ENCODE results near the gene FGD2. TPM values are rescaled to one million over a fixed set of nuclear protein-coding genes. Genes with fewer than 3 reads are reported as not detected.

The FGD2 gene
- total and polyA plus RNA-seq, 2 donors (not counting 3 experiments of a cell fraction or from before 2014, with no cell fraction given), result not detected

DNA sequence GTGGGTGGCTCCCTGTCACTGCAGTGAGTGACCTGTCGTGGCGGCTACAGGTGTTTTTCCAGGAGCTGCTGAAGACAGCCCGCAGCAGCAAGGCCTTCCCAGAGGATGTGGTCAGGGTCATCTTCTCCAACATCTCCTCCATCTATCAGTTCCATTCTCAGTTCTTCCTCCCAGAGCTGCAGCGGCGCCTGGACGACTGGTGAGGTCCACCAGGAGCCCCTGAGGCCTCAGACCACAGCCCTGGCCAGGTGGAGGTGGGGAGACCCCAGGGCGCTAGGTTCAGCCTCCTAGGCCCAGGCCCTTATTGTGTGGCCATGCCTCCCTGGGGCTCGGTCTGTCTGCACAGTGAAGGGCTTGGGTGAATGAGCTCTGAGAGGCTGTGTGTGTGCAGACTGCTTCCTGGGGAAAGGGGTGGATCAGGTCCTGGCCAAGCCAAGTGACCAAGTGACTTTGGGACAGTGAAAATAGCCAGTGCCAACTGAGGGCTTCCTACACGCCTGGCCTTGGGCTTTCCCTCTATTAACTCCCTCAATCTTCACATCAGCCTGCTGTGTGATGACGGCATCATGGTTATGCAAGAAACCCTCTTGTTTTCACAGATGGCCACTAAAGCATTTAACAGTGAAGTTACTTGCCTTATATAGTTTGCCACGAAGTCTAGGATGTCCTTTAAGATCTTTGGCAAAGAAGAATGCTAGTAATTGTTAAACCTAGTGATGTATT is 6.4 kb downstream of the FGD2 start:
- H3K9me1 ChIP-seq (replicated peaks; ENCODE audit: control insufficient read depth, extremely low read depth, insufficient read depth, low read length), result no peaks in the 10 kb centered on the region
- no TSS peak for BruUV-seq (replicated peaks)
- no peak overlapping the region for H3K9ac ChIP-seq (replicated peaks; ENCODE audit: extremely low read depth, insufficient read depth, low read length)
- H3K27me3 ChIP-seq (ENCODE audit: control insufficient read depth in 2 of 2, insufficient read depth in 2 of 2, low read length in 2 of 2), result no peaks in the 10 kb centered on the region
- ChIA-PET CTCF (interaction anchor here (0.7 to 1.0 kb wide), 2 partner anchors 137 to 199 kb away, joined by 3 read pairs; partner anchors contain the start of gene PPIL1), POLR2A (no interaction called here)
- no peak overlapping the region for H3K27ac ChIP-seq (ENCODE audit: insufficient read depth, low read depth, low read length)
- FAIRE-seq, result no peak
- H3K9me3 ChIP-seq (replicated peaks; ENCODE audit: control insufficient read depth, insufficient read depth, low read length), result no peaks in the 10 kb centered on the region
- intact Hi-C loops (cut with micrococcal nuclease), result no loop called here
- H3K4me3 ChIP-seq (replicated peaks in 1 of 3; ENCODE audit: insufficient read depth in 1 of 3, low read depth in 1 of 3, low read length in 3 of 3), result no peak overlapping the region
- dilution Hi-C loops (cut with MboI; ENCODE audit: extremely low pct_ligation_motif_present, low sequenced_read_pairs), result no loop called here
- no peak overlapping the region for H3K4me2 ChIP-seq (ENCODE audit: insufficient read depth, low read length)
- H3K79me2 ChIP-seq (ENCODE audit: control insufficient read depth, insufficient read depth, low read length), result no peaks in the 10 kb centered on the region
- H3K4me1 ChIP-seq (ENCODE audit: control insufficient read depth, extremely low read depth, insufficient read depth, low read length), result no peaks in the 10 kb centered on the region
- TF ChIP-seq, protein P1, sequence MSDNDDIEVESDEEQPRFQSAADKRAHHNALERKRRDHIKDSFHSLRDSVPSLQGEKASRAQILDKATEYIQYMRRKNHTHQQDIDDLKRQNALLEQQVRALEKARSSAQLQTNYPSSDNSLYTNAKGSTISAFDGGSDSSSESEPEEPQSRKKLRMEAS (IDR thresholded peaks at IDR 0.05; ENCODE audit: insufficient read depth, insufficient read length), result no peak
- TF ChIP-seq POLR2A (IDR thresholded peaks at IDR 0.05; ENCODE audit: low read depth, low read length) (no peak), POLR2AphosphoS5 (IDR thresholded peaks at IDR 0.05; ENCODE audit: insufficient read depth, low read depth, low read length) (no peak), EZH2 (IDR thresholded peaks at IDR 0.05; ENCODE audit: borderline replicate concordance, low read depth, low read length, severe bottlenecking) (no peak)
- TF ChIP-seq, protein P2, sequence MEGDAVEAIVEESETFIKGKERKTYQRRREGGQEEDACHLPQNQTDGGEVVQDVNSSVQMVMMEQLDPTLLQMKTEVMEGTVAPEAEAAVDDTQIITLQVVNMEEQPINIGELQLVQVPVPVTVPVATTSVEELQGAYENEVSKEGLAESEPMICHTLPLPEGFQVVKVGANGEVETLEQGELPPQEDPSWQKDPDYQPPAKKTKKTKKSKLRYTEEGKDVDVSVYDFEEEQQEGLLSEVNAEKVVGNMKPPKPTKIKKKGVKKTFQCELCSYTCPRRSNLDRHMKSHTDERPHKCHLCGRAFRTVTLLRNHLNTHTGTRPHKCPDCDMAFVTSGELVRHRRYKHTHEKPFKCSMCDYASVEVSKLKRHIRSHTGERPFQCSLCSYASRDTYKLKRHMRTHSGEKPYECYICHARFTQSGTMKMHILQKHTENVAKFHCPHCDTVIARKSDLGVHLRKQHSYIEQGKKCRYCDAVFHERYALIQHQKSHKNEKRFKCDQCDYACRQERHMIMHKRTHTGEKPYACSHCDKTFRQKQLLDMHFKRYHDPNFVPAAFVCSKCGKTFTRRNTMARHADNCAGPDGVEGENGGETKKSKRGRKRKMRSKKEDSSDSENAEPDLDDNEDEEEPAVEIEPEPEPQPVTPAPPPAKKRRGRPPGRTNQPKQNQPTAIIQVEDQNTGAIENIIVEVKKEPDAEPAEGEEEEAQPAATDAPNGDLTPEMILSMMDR (IDR thresholded peaks at IDR 0.05; ENCODE audit: extremely low read depth in 1 of 2, insufficient read depth in 1 of 2, low read depth in 1 of 2, low read length in 2 of 2), result no peak
- no peaks in the 10 kb centered on the region for H3K36me3 ChIP-seq (ENCODE audit: control insufficient read depth in 2 of 2, extremely low read depth in 1 of 2, insufficient read depth in 2 of 2, low read length in 2 of 2)
- no peak for DNase-seq (ENCODE audit: low read depth, low spot score)
- H2AFZ ChIP-seq (ENCODE audit: low read depth, low read length), result no peak overlapping the region
- H4K20me1 ChIP-seq (replicated peaks; ENCODE audit: control insufficient read depth, extremely low read depth, insufficient read depth, low read length), result no peaks in the 10 kb centered on the region

Measured in endothelial cell of umbilical vein (primary cell).